ENCODE measurements around the gene FRAT1. TPM values are rescaled to one million over a fixed set of nuclear protein-coding genes. Genes with fewer than 3 reads are reported as not detected.

Gene FRAT1
- total RNA-seq, 1 donor from 2014 or later, result 10.4 TPM

DNA sequence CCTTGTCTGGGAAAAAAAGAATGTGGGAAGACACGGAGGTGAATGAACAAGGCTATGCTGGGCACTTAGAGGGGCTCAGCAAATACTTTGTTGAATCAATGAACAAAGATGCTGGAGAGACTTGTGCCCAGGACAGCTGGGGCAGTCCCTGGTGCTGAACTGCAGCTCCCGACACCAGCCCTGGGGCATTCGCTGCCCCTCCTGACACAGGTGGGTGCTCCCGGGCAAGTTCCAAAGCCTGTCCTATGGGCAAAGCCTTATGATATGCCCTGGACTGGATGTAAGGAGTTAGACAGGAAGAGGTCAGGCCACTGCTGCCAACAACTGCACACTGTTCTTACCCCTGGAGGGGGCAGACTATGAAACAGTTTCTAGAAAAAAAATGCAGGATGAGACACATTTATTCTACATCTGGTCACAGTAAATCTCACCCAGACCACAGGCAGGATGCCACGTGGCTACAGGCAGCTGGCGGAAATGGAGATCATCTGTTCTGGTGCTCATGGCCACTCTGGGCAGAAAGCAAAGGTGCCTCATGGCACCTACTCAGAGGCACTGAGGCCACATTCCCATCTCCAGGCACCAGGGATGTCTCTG lies 37.3 kb downstream of the FRAT1 start:
- Histone ChIP-seq H3K9me3 (no peaks in the 10 kb centered on the region), H3K27ac (no peak overlapping the region), H3K36me3 (no peaks in the 10 kb centered on the region), H3K4me1 (peaks cover 8% of the 10 kb centered on the region), H3K27me3 (no peaks in the 10 kb centered on the region), H3K4me3 (no peak overlapping the region)
- ATAC-seq, result no peak
- TF ChIP-seq, protein P1, sequence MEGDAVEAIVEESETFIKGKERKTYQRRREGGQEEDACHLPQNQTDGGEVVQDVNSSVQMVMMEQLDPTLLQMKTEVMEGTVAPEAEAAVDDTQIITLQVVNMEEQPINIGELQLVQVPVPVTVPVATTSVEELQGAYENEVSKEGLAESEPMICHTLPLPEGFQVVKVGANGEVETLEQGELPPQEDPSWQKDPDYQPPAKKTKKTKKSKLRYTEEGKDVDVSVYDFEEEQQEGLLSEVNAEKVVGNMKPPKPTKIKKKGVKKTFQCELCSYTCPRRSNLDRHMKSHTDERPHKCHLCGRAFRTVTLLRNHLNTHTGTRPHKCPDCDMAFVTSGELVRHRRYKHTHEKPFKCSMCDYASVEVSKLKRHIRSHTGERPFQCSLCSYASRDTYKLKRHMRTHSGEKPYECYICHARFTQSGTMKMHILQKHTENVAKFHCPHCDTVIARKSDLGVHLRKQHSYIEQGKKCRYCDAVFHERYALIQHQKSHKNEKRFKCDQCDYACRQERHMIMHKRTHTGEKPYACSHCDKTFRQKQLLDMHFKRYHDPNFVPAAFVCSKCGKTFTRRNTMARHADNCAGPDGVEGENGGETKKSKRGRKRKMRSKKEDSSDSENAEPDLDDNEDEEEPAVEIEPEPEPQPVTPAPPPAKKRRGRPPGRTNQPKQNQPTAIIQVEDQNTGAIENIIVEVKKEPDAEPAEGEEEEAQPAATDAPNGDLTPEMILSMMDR (IDR thresholded peaks at IDR 0.05), result no peak
- intact Hi-C loops (cut with DNase I), result no loop called here
- DNase-seq, result no peak

DNA sequence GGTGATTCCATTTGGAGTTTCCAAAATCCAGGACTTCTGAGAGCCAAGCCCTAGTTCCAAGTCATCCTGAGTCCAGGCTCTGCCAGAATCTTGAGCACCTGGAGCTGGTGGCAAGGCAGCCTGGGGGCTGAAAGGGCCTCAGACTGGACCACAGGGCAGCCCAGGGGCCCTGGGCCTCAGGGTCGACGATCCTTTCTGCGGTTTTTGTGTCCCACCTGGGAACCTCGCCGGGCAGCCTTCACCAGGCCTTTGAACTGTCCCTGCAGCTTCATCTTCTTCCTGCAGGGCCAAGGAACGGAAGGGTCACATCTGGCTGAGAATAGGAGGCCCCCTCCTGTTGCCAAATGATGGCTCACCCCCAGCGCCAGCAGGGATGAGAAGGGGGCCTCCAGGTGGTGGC lies 37.8 kb downstream of the FRAT1 start:
- no peaks in the 10 kb centered on the region for H3K9me3 ChIP-seq
- no peaks in the 10 kb centered on the region for H3K27me3 ChIP-seq
- H3K4me1 ChIP-seq, result peaks cover 8% of the 10 kb centered on the region
- DNase-seq, result no peak
- intact Hi-C loops (cut with DNase I), result no loop called here
- TF ChIP-seq, protein P1 (IDR thresholded peaks at IDR 0.05), result no peak
- H3K4me3 ChIP-seq, result no peak overlapping the region
- H3K27ac ChIP-seq, result no peak overlapping the region
- no peaks in the 10 kb centered on the region for H3K36me3 ChIP-seq
- ATAC-seq, result no peak

DNA sequence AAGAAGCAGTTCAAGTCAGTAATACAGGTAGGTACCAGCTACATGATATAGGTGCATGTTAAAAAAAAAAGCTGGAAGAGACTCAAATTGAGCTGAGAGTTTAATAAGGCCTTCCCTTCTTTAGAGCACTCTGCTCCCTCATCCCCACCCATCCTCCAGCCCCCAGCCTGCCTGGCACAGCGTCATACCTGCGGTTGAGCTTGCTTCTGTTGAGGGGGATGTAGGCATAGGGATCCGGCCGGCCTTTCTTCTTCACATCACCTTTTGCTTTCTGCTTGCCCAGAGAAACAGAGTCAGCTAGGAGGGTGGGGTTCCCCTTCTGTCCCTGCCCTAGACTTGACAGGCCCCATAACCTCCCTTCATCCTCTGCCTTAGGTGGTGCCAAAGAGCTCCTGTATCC lies 39.3 kb downstream of the FRAT1 start:
- Histone ChIP-seq H3K4me1 (peaks cover 8% of the 10 kb centered on the region), H3K36me3 (no peaks in the 10 kb centered on the region), H3K4me3 (no peak overlapping the region), H3K9me3 (no peaks in the 10 kb centered on the region), H3K27ac (no peak overlapping the region), H3K27me3 (no peaks in the 10 kb centered on the region)
- ATAC-seq (no peak), DNase-seq (no peak)
- intact Hi-C loops (cut with DNase I), result no loop called here
- TF ChIP-seq, protein P1 (IDR thresholded peaks at IDR 0.05), result no peak

DNA sequence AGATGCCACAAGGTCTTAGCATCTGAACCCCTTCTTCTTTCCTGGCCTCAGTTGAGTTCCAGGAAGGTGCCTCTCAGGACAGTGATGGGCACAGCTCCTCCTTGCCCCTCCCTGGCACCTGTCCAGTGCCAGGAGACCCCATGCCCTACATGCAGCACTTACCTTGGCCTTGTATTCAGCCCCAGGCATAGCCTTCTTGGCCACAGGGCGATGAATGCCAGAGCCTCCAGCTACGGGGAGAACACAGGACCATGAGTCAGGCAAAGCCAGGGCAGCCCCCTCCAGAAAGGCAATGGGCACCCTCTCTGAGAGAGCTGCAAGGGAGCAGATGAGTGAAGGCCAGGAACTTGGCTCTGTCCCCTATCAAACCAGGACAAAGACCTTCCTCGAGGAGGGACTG lies 39.7 kb downstream of the FRAT1 start:
- intact Hi-C loops (cut with DNase I), result no loop called here
- ATAC-seq (no peak), DNase-seq (no peak)
- Histone ChIP-seq H3K9me3 (no peaks in the 10 kb centered on the region), H3K36me3 (no peaks in the 10 kb centered on the region), H3K4me3 (no peak overlapping the region), H3K27ac (no peak overlapping the region), H3K4me1 (peaks cover 8% of the 10 kb centered on the region), H3K27me3 (no peaks in the 10 kb centered on the region)
- TF ChIP-seq, protein P1 (IDR thresholded peaks at IDR 0.05), result no peak

DNA sequence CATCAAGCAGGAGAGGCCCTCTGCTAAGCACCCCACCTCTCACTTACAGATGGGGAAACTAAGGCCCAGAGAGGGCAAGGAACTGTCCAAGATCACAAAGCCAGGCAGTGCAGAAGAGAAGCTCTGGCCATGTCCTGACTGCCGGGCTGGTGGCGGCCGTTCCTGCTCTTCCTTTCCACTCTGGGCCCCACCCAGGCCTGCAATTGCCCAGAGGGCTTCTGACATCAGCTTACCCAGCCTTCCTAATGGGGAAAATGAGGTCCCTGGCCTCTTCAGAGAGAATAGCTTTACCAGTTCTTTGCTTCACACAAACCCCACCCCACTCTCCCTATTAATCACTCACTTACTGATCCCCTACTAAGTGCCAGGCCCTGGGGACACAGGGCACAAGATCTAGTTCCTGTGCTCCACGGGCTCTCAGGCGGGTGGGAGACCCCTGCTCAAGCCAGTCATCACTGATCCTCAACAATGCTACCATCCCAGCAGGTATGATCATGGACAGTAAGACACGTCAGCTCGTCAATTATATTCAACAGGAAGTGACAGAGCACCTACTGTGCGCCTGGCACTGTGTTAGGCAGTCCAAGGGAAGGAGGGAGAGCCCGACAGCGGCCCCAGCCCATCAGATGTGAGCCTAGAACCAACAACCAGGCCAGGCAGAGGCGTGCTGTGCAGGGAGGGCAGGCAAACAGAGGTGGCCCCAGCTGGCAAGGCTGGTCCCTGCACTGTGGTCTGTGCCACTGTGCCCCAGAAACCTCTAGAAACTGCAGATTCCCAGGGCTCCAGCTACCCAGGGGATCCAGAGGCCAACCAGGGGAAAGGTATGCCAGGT lies 41.9 kb downstream of the FRAT1 start:
- ATAC-seq (no peak), DNase-seq (no peak)
- no peak overlapping the region for H3K4me3 ChIP-seq
- no peak overlapping the region for H3K27ac ChIP-seq
- no peaks in the 10 kb centered on the region for H3K27me3 ChIP-seq
- no peaks in the 10 kb centered on the region for H3K9me3 ChIP-seq
- peaks cover 8% of the 10 kb centered on the region for H3K36me3 ChIP-seq
- TF ChIP-seq, protein P1 (IDR thresholded peaks at IDR 0.05), result no peak
- H3K4me1 ChIP-seq, result peaks cover 5% of the 10 kb centered on the region
- intact Hi-C loops (cut with DNase I), result no loop called here
